Measurements from ENCODE around the gene INO80C.
"Not testable (repeated sequence)": the region's sequence is repeated elsewhere in the genome, so short reads cannot be mapped to it uniquely, and the experiment has no call there.

The INO80C gene

DNA sequence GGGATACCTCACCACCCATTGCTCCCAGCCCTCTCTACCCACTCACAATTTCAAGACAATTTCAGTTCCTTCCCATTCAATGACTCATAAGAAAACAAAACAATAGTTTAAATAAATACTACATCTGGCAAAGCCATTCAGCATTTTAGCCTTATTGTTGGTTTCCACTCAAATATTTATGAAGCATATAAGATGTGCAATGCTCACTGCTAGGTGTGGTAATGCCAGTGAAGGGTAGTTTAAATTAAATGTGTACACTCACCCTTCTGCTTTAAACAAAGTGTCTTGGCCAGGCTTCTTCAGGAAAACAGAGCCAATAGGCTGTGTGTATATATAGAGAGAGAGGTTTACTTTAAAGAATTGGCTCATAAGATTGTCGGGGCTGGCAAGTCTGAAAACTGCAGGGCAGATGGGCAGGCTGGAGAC, 37.0 kb downstream of the INO80C start:
- DNase-seq (ENCODE audit: low read depth in 2 of 2), result no peak

DNA sequence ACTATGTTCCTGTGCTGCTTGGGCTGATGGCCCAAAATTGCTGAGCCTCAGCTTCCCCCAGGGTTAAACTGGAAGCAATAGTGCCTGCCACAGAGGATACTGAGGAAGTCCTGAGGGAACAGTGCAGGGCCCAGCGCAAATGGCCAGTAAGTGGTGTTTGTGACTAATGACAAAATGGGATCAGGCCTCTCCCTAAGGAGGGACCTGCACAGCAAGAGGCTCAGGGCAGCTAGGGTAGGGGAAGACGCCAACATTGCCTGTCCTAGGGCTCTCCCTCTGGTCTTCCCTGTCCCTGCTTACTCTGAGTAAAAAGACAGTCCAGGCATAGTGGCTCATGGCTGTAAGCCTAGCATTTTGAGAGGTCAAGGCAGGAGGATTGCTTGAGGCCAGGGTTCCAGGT, 37.8 kb downstream of the INO80C start:
- no peak for DNase-seq (ENCODE audit: low read depth in 2 of 2)

DNA sequence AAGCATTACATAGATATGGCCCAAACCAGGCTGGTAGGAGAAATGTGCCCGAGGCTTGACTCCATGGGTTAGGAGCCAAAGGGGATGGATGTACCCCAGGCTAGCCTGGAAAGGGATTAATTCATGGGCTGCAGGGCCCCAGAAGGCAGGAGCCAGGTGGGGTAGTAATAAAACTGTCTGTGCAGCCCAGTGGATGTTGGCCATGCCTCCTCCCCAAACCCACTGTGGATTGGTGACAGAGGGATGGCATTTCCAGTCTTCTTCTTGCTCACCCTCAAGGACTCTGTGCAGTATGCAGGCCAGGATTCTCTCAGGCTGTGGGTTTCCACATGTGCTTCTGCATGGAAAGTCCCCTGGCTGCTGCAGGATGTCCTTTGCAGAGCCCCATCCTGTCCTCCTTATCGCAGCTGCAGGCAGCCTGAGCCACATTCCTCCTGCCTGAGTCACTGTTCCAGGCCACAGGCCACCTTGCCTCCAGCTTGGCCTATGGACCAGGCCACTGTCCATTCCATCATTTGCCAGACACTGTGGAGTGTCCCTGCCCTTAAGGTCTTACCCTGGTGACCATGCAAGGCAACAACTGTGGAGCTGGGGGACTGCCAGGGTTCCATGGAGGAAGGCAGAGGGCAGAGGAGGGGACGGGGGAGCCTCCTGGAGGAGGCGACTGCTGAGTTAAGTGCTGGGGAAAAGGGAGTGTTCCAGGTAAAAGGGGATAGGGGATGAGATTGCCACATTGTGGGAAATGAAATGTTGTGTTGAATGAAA, 38.9 kb downstream of the INO80C start:
- no peak for DNase-seq (ENCODE audit: low read depth in 2 of 2)

DNA sequence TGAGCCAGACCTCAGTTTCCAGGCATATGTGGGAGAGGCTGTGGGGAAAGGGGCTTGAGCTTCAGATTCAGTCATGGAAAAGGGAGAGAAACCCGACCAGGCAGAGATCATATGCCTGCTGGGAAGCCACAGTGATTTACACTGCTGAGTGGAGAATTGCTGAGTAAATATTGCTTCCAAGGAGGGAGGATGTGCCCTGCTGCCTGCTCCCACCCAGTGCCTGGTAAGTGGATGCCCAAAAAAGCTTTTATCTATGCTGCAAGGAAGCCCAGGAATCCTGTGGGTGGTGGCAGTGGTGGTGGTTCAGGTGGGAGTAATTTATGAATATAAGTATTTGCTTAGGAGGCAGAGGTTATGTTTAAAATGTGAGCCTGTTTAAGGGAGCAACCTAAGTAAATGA, 39.5 kb downstream of the INO80C start:
- no peak for DNase-seq (ENCODE audit: low read depth in 2 of 2)

DNA sequence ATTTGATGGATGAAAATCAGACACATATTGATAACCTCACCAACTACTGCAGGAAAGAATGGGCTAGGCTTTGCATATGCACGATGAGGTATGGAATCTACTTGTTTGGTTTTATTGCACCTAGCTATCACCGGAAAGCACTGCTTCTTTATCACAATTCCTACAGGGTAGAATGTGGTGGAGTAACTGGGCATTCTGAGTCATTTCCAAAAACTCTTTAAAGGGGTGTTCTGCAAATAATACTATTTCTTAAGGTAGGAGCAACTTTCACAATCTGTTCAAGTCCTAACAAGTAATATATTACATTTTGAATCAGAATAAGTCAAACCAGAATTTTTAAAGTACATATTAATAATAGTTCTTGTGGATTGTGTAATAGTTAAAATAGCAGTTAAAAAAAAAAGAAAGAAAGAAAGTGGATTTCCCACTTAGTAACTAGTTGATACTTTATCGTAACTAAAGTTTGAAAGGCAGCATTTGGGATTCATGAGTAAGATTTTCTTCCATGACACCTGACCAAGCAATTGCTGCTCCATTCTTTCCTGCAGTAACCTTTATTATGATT, 40.5 kb downstream of the INO80C start:
- DNase-seq (ENCODE audit: low read depth in 2 of 2), result no peak

DNA sequence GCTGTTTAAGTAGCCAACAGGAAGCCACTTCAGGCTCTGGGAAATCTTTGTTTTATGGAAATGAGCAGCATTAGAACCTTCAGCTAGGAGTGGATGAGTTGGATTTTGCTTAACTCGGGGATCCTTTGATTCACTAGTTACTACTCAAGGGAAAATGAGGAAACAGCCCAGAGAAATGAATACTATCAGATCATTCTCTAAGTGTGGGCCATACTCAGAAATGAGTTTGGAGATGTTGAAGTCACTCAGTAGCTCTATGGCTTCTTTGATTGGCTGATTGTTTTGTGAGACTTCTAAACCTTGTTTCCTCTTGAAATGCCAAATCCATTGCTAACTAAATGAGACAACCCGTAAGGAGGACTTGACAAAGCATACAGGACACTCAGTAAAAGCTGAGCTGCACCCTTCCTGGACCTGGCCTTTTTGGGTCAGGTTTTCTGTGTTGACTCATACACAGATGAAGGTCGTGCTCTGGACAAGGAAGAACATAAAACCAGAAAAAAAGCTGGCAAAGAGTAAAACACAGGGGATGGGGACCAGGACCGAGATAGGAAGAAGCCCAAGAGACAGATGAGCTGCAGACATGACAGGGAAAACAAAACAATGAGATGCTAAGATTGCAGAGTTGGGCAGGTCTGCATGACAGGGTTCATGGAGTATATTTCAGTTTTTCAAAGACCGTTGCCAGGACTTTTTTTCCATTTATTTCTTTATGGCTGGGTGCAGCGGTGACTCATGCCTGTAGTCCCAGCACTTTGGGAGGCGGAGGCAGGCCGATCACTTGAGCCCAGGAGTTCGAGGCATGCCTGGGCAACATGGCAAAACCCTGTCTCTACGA, 41.6 kb downstream of the INO80C start:
- no peak for DNase-seq (ENCODE audit: low read depth in 2 of 2)

DNA sequence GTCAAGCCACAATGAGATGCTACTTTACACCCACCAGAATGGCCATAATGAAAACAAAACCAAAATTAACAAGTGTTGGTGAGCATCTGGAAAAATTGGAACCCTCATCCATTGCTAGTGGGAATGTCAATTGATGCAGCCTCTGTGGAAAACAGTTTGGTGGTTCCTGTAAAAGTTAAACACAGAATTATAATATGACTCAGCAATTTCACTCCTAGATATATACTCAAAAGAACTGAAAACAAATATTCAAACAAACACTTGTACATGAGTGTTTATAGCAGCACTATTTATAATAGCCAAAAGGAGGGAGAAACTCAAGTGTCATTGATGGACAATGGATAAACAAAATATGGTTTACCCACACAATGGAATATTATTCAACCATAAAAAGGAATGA, 43.0 kb downstream of the INO80C start:
- DNase-seq (ENCODE audit: low read depth in 2 of 2), result no peak

DNA sequence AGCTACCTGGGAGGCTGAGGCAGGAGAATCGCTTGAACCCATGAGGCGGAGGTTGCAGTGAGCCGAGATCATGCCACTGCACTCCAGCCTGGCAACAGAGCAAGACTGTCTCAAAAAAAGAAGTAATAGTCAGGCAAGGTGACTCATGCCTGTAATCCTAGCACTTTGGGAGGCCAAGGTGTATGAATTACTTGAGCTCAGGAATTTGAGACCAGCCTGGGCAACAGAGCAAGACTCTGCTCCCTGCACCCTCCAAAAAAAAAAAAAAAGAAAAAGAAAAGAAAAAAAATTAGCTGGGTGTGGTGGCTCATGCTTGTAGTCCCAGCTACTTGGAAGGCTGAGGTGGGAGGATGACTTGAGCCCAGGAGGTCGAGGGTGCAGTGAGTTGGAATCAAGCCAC, 44.7 kb downstream of the INO80C start:
- not testable (repeated sequence) for DNase-seq (ENCODE audit: low read depth in 2 of 2)

DNA sequence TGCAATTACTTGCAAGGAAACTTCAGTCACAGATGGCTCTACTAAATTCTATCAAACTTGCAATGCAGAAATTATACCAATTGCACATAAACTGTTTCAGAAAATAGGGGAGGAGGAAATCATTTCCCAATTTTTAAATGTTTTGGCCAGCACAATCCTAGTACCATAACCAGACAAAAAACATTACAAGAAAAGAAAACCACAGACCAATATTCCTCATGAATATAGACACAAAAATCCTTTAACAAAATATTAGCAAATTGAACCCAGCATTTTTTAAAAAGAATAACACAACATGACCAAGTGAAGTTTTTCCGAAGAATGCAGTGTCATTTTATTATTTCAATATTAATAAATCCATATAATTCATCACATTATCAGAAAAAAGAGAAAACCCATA, 45.8 kb downstream of the INO80C start:
- no peak for DNase-seq (ENCODE audit: low read depth in 2 of 2)

DNA sequence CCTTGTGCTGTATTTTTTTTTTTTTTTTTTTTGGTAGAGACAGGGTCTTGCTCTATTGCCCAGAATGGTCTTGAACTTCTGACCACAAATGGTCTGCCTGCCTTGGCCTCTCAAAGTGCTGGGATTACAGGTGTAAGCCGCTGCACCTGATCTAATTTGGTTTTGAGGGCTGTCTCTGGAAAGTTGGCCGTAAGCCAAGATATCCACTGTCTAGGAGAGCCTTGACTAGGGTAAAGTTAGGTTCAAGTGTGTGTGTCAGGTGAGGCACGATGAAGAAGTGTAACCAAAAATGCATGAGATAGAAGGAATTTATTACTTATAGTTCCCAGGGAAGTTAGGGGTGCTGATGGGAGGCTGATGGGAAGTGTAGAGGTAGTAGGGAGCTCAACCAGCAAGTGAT, 46.7 kb downstream of the INO80C start:
- DNase-seq (ENCODE audit: low read depth in 2 of 2), result no peak

DNA sequence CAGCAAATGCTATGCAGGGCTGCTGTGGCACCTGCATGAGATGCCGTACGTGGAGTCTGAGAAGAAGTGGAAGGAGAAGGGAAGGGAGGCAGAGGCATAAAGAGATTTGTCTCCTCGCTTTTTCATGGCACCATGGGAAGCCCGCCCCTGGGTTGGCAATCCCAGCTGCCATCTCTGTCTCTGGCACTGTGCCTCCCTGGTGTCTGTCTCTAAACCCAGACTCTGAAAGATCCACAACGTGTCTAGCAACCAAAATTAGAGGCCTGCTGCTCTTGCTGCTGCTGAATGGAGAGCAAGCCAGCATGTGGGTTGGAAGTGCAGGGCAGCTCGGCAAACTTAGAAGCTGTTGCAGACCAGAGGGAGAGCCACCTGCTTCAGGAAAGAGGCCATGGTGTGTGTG, 53.1 kb downstream of the INO80C start:
- no peak for DNase-seq (ENCODE audit: low read depth in 2 of 2)

DNA sequence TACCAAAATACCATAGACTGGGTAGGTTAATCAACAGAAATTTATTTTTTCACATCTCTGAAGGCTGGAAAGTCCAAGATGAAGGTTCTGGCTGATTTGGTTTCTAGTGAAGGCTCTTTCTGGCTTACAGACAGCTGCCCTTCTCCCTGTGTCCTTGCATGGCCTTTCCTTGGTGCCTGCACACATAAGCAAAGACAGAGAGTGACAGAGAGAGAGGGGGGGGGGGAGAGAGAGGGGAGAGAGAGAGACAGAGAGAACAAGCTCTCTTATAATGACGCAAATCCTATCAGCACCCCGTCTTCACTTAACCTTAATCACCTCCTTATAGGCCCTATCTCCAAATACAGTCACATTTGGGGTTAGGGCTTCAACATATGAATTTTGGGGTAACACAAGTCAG, 53.9 kb downstream of the INO80C start:
- DNase-seq (ENCODE audit: low read depth in 2 of 2), result no peak

DNA sequence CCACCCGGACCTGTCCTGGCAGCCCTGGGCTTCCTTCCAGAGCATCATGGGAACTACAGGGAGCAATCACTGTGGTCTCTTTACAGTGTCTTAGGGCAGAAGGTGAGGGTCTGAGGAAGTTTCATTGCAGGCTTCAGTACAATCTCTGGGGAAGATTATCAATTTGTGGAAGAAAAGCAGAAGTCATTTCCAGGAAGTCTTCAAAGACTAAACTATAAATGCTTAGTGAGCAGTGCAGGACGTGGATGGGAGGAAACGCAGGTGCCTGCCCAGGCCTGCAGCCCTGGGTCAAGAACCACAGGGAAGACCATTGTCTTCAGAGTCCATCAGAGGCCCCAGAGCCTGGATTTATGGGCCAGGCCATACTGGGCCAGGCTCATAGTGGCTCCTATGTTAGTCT, 54.3 kb downstream of the INO80C start:
- DNase-seq (ENCODE audit: low read depth in 2 of 2), result no peak

DNA sequence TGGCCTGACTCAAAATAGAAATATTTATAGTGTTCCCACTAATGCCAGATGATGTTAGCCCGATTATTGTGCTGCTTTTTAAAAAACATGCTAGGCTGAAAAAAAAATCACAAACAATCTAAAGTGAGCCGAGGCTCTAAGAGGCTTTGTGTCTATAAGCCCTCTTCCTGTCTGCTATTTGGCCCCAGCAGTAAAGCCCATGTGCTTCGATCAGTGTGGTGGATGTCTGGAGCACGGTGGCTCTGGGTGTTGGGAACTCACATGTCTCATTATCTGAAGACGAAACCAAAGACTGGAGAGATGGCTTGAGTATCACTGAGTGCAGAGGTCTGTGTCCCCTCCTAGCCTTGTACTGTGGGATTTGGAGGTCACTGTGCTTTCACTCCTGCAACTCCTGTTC, 55.1 kb downstream of the INO80C start:
- DNase-seq (ENCODE audit: low read depth in 2 of 2), result no peak

DNA sequence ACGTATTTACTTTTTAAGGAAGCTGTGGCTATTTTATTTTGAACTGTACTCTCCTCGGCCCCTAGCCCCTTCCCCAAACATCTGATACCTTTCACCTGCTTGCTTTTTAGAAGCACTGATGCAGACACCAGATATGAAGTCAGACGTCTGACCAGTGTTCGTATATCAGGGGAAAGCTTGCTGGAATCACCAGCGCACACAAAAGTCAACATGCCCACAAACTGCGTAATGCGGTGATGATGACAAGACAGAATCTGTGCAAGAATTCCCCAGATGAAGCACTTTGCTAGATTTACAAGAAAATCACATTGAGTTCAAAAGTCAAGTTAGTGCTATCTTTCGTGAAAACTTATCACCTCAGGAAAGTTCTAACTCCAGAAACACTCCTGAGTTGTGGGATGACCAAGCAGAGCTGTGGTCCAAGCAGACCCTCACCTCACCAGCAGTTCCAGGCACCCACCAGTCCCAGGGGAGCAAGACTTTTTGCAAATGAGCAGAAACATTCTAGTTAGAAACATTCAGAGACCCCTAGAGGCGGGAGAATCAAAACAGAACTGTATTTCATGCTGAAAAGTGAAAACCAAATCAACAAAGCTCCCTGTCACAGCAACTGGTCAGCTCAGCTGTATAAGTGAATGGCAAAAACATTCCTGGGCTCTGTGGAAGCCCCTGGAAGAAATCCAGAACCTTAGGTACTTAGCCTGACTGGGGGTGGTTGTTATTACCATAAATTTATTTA, 55.7 kb downstream of the INO80C start:
- no peak for DNase-seq (ENCODE audit: low read depth in 2 of 2)

DNA sequence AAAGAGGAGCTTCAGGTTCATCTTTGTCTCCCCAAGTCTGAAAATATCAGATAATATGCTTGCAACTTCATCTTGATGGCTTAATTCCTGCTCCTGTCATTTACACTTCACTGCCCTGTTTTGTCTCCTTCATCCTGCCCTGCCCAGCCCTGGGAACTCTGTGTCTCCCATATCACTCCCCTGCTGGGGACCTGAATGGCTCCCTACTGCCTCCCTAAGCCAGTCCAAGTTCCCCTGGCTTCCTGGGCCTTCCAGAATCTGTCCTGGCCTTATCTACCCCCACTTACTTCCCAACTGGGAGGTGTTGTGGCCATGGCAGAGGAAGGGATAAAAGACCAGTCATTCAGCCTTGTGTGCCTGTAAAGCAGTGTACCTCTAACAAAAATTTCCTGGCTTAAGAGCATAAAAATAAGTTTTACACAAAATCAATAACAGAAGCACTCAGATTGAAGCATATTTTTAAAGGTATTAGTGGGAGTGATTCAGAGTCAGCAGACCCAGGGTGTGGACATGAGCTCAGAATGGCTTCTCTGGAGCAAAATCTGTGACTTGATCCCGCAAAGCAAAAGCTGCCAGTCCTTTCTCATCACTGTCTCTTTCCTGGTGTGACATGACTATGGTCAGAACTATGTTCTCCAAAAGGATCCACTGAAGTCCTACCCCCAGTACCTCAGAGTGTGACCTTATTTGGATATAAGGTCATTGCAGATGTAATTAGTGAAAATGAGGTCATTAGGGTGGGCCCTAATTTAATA, 59.1 kb downstream of the INO80C start:
- DNase-seq (ENCODE audit: low read depth in 2 of 2), result no peak

DNA sequence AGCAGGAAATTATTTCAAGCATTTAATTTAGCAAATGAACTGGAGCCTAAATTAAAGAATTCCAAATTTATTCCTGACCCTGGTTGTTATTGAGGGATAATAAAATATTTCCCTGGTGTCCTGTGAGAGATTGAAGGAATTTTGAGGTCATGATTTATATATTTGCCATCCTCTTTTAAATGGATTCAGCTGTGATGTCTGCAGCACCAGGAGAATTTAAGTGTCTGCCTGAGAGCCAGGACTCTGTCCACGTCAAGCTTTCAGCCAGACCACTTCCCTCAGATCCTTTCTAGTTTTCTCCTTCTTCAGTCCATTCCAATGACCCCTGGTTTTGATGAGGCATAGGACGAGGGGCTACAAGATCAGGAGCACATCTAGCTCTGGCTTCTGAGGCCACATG, 59.9 kb downstream of the INO80C start:
- no peak for DNase-seq (ENCODE audit: low read depth in 2 of 2)

DNA sequence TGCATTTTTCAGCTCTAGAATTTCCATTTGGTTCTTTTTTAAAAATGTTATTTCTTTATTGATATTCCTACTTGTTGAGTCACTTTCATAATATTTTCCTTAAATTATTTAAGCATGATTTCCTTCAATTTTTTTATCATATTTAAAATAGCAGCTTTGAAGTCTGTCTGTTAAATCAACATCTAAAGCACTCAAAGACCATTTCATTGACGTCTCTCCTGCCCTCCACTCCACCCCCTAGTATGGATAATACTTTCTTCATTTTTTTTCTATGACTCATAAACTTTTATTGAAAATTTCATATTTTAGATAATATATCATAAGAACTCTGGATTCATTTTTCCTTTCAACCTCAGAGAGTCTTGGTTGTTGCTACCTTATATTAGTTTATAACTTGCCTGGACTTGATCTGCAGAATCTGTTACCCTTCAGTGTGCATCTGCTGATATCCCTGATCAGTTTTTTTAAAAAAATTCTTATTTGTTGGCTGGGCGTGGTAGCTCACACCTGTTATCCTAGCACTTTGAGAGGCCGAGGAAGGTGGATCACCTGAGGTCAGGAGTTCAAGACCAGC, 61.6 kb downstream of the INO80C start:
- DNase-seq (ENCODE audit: low read depth in 2 of 2), result no peak

DNA sequence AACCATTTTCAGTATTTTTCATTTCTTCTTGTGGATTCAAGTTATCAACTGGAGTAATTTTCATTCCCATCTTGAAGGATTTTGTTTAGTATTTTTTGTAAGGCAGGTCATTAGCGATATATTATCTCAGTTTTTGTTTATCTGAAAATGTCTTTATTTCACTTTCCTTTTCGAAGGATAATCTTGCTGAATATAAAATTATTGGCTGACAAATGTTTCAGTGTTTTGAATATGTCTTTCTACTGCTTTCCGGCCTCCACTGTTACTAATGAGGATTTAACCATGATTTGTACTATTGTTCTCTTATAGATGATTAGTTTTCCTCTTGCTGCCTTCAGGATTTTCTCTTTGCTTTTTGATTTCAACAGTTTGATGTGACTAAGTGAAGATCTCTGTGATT, 62.4 kb downstream of the INO80C start:
- no peak for DNase-seq (ENCODE audit: low read depth in 2 of 2)

DNA sequence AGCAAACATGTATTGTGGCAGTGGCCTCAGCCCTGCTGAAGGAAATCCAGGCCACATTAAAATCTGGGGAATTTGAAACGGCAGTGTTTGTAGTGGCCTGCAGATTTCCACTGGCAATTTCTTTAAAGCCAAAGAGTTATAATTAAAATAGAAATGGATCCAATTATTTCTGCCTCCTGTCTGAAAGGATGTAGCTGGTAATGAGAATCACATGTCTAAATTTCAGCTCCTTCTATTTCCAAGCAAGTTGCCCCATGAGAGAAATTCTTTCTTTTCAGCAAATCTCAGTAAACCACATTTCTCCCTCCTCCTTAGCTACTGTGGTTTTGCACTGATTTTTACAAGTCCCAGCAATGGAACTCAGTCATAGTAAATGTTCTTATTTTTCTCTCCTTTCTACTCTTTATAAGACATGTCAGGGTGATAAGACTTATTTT, 65.2 kb downstream of the INO80C start:
- no peak for DNase-seq (ENCODE audit: low read depth in 2 of 2)

DNA sequence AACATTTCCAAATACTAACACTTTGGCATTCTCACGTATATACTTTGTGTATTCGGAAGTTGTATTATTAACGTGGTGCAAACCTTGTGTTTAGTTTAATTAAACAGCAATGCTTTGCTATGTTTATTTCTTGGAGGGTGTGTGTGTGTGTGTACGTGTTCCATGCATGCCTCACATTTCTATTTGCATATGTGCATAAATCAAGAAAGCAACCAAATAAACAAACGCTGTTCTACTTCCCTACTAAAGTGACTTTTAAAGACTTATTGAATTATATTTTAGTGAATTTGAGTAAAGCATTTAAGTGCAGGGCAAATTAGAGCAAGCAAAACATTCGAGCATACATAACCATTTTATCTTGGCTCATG, 66.4 kb downstream of the INO80C start:
- no peak for DNase-seq (ENCODE audit: low read depth in 2 of 2)

All from stimulated activated CD4-positive, alpha-beta T cell treated with anti-CD3 and anti-CD28 coated beads, Interleukin-12 subunit alpha, Interleukin-12 subunit beta, amount 100 ng/mL, for 24 hours (primary cell).